Panc1 (cell line): Measurements from ENCODE around the gene C7. TPM values are rescaled to one million over a fixed set of nuclear protein-coding genes. Genes with fewer than 3 reads are reported as not detected.

Experiments
- total RNA-seq: library from RNA; stranded (reverse); gene quantifications from one replicate; pipeline ENCODE4 v1.2.1, GENCODE V29; 2021; ENCODE audit not compliant: unreplicated experiment

C7 gene
- total RNA-seq, 1 experiment from 2014 or later = 1.4 TPM

Other genes starting within 250 kb of the C7 start
- 20.0 TPM for gene PTGER4, start 229.6 kb upstream of the C7 start, total RNA-seq
- 12.6 TPM for gene TTC33, start 153.5 kb upstream of the C7 start, total RNA-seq
- 75.8 TPM for gene PRKAA1, start 111.1 kb upstream of the C7 start, total RNA-seq
- 916 TPM for gene RPL37, start 74.3 kb upstream of the C7 start, total RNA-seq
- 0.49 TPM for gene CARD6, start 68.1 kb upstream of the C7 start, total RNA-seq
- gene MROH2B, start 161.8 kb downstream of the C7 start, total RNA-seq = not detected